Fibroblast of gingiva (primary cell): Measurements from ENCODE around the gene PTPRD.
"Not testable (repeated sequence)": the region's sequence is repeated elsewhere in the genome, so short reads cannot be mapped to it uniquely, and the experiment has no call there.

Experiments used
- DNase-seq: peaks from one replicate; pipeline ENCODE4 v3.0.0-alpha.2; 2011; ENCODE audit warnings: low read depth

PTPRD gene

DNA sequence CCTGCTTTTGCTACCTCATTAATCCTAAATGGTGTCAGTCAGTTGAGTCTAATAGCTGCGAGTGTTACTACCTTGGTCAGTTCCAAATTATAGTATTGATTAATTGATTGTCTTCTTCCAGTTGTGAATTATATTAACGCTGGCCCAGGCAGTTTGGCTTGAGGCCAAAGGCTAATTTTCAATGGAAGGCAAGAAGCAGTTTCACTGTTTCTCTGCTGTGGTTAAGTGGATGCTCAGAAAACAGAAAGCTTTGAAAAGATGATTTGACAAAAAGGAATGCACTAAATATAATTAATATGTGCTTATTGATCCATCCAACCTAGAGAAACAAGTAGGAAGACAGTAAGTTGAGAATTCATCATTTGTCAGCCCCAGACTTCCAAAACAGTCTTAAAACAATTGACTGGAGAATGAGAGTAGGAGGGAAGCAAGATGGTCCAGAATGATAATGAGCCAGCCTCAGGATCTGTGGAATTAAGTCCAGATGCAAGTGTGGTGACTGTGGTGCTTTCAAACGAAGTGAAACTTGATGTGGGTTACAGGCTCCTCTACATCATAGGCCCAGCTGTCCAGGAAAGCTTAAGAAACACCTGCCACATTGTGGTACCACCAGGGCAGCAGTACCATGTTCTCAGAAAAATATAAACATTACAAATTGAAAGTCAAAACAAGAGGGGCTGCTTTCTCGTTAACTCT, 1442.2 kb downstream of the PTPRD start:
- DNase-seq = no peak

DNA sequence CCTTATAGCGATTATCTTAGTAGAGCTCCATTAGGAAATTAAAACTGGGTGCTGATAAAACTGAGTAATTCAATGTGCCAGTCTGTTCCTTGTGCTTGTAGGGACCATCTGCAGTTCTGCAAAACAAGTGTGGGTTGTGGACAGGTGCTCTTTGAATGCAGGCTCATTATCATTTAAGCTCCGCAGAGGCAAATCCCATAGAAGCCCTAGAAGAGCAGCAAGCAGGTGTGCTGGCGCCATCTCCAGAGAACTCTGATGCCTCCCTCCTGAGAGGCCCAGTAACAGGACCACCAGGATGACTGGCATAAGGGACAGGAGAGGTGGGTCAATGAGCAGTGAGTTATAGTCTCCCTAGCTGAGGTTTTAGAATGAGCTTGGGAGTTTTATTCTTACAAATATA, 1470.8 kb downstream of the PTPRD start:
- no peak for DNase-seq

DNA sequence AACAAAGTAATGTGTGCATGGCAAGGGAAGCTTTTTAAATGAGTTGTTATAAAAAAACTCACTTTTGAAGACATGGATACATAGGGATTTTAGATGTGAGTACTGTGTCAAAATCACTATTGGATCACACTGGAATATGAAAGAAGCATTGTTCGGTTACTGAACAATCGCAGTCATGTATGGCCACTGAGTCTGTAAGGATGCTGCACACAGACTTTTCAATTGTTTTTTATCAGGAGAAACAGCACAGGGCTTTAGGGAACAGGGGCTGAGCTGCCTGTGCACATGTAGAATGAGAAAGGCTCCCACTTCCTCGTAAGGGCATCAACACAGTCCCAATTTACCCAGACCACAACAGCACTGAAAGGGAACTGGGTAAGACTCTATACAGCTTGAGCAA, 1479.3 kb downstream of the PTPRD start:
- no peak for DNase-seq

DNA sequence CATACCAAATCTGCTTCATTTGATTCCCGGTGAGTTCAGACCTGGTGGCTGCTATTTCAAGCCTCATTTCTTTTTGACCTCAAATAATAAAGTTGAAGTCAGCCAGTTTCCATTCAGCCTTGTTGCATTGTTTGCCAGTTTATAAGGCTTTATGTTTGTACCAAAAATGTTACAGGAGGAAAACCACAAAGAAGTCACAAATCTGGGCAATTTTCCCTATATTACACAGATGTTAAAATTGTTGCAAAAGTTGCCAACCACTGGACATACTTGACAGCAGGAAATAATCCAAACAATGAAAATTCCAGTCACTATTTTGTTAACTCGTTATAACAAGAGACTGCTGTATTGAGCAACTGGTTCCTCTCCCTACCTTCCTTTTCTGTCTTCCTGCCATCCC, 1488.2 kb downstream of the PTPRD start:
- DNase-seq = peak; percentile 1

DNA sequence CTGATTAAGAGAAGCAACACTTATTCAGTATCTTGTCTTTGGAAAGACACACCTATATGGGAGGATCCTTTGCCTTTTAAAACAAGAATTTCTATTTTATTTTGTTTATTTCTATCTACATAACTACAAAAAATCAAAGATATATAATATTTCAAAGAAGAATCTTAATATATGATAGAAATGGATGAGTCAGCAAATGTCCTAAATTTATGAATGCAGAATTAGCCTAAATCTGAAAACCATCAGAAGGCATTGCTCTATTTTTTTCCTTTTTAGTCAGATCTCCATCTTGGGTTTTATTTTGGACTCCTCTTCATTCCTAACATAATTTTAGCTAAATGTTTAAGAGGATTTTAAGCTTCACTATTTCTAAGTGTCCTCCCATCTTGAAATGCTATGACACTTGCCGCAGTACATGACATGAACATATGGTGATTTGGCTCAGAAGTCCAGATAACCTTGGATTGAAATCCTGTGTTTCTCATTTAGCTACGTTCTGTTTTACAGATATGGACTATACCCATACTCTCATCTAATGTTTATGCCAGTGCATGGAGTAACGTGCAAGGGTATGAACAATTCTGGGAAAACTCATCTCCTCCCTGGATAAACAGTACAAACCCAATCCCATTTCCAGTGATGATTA, 1490.4 kb downstream of the PTPRD start:
- no peak for DNase-seq

DNA sequence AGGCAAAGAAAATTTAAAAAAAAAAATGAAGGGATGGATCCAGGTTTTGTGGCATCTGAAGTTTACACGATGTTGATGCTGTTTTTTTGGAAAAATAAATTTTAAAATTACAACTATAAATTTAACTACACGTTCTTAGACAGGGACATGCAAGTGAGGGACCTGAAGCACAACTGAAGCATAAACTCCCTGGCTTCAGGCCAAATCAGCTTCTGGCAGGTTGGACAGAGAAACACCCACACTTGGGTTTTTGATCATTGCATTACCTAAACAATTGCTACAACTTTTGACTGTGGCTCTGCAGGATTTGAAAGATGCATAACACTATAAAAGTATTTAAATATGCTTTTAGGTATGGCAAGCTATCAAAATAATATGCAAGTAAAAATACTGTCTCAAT, 1494.9 kb downstream of the PTPRD start:
- no peak for DNase-seq

DNA sequence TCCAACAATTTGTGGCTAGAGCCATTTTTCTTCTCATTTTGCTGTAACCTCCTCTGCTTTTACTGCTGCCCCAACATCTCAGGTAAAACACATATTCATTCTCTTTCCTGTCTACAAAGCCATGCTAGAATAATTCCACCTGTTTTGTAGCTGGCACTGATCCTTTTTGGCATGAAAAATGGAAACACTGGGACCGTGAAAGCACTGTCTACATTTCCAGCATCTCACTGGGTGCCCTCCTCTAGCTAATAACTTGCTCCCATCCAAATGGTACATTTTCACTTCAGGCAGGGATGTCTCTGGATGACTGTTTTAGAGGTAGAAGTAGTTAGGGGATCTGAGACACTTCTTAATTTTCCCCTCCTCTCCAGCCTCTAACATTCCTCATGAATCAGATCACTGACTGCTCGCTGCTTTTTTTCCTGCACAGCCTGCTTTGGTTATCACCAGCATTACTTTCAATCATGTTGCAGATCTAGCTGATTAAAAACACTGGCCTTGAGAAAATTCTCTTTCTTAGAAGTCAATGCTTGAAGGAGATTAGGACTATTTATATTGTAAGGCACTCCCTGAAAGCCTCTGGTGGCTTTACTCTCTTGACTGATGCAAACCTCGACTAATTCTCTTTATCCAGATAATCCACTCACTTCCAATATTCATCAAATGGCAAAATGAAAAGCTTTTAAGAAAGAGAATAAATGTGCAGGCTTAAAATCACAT, 1500.6 kb downstream of the PTPRD start:
- no peak for DNase-seq

DNA sequence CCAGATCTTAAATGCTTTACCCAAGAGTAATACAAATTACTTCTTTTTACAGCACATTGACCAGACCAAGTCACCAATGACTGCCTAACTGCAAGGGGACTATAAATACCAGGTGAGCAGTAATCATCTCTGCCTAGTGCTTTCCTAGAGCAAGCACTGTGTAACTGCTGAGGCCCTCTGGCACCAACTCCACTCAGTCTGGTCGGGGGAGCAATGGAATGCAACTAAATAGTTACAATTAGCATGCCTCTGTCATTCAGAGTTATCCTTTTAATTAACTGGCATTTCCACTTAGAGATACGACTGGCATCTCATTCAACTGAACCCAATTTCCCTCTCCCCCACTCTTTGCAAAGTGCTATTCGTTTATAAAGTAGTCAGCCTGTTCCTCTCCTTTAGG, 1504.2 kb downstream of the PTPRD start:
- DNase-seq = no peak

DNA sequence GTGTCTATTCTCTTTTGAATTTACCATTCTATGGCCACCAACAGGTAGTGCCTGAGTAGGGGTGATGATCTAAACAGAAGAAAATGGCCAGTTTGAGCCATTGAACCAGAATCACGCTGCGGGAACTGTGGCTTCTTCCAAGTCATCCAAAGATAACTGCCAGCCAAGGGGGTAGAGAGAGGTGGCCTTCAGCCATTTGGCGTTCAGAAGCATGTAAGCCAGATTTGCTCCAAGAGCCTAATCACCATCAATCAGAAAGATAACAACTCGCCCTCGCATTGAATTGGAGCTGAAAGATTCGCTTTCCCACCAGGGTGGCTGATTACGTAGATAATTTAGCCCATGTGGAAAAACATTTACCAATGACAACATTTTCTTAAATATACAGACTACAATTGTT, 1510.5 kb downstream of the PTPRD start:
- DNase-seq = no peak

DNA sequence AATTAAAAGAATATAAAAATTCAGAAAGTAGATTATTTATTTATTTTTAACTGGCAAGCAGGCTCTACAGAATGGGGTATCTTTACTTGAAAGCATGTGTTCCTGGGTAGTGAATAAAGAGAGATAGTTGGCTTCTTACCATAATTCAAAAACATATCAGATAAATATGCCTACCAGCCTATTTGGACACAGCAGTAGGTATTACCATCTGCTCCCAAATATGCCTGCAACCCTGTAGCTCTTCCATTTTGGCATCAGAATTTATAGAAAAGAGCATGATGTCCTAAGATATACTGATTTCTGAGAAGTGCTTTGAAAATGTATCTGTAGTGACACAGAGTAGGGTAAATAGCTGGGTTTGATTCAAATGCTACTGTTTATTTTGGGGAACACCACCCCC, 1512.7 kb downstream of the PTPRD start:
- no peak for DNase-seq

DNA sequence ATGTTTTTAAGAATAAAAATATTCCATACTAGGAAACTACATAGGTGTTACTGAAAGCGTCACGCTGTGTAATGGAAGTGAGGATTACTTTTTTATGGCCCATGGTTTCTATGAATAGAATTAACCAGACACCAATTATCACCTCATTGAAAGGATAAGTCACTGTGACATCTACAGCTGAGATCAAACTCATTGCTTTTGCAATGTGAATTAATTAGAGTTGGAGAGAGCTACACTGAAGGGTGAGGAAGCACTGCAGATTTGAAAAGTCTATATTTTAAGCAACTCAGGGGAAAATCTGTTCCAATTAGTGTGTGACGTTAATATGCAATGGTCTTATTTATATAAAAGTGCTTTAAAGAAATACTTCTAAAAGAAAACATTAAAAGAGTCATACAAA, 1513.2 kb downstream of the PTPRD start:
- no peak for DNase-seq

DNA sequence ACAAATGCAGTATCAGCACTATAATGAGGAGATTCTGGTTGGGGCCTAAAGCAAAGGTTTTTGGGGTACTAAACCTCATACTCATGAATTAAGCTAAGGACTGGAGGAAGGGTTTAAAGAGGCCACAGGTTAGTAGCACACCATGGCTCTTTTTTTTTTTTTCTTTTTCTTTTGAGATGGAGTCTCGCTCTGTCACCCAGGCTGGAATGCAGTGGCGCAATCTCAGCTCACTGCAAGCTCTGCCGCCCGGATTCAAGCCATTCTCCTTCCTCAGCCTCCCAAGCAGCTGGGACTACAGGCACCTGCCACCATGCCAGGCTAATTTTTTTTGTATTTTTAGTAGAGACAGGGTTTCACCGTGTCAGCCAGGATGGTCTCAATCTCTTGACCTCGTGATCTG, 1515.5 kb downstream of the PTPRD start:
- not testable (repeated sequence) for DNase-seq

DNA sequence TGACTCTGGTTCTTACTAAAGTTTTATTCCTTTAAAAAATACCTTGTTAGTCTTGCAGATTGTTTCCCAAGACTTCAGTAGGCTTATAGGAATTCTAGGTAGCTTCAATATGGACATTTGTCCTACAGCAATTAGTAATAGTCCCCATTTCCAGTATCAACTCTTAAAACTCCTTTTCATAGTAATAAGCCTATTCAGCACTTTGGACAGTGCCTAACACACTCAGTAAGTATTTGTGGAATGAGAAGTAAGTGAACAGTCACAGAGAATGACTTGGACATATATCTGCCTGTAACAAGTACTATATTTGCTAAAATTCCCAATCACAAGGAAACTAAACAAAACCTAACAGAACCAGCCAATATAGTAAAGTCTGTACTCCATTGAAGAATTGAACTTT, 1521.4 kb downstream of the PTPRD start:
- no peak for DNase-seq

DNA sequence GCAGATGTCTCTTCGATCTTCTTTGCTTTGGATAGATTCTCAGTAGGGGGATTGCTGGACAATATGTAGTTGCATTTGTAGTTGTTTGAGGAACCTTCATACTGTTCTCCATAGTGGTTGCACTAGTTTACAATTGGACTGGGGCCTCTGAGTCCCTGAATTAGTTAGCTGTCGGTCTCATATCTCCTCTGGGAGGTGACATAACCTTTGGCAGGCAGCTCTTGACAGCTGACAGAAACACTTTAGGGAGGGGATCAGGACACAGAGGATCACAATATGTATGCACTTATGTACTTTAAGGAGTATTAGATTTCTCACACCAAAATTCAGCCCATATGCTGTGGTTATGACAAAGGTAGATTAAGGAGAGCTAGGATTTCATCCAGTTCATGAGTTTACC, 1533.3 kb downstream of the PTPRD start:
- no peak for DNase-seq

DNA sequence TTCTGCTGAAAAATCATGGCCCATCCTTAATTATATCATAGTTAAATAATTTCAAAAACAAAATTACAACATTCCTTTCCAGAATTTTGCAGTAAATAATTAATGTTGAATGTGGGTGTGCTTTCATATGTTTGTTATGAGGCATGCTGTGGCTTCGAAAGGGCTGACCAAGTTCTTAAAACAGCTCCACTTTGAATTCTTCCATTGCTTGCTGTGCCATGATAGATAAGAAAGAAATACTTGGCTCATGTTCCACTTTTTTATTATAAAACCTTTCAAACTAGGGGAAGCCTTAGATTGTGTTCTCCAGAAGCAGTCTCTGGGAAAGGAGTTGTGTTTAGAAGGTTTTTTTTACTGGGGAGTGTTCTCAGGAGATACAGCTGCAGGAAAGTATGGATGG, 1534.5 kb downstream of the PTPRD start:
- no peak for DNase-seq

DNA sequence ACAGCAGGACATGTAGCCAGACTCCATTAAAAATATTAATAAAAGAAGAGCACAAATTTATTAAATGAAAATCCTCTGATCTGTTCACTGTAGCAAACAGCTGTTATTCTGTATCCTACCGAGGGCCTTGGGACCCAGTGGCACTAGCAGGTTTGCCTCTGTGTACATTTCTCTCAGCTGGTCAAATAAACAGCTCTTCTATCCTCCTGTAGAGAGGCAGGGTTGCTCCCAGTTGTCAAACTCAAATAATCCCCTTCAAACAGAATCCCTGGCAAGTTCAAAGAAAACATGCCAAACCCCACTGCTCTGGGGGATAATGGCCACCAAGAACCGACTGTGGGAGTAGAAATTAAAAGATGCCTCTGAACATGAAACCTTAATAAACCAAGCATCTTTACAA, 1551.2 kb downstream of the PTPRD start:
- no peak for DNase-seq

DNA sequence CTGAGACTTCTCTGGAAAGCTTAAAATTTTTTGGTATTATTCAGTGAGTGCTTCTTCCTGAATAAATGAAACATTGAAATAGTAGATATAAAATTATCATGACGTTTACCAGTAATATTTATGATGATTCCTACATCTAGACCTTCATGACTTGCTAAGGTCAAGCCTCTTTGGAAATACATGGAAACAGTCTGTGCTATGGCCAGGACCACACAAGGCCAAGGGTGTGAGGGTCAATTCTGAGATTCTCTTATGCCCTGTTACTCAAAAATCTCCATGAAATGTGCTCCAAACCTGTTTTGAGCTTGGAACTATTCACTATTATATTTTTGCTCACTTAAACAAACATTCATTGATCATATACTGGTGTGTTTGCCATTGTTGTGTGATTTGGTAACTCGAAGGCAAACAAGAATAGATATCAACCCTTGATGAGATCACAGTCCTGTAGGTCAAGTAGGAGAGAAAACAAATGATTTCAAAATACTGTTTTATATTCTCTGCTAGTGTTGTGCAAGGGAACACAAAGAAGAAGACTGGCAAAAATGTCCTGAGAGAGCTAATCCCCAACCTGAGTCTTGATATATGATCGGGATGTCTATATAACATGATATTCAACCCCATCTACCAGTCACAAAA, 1558.3 kb downstream of the PTPRD start:
- no peak for DNase-seq

DNA sequence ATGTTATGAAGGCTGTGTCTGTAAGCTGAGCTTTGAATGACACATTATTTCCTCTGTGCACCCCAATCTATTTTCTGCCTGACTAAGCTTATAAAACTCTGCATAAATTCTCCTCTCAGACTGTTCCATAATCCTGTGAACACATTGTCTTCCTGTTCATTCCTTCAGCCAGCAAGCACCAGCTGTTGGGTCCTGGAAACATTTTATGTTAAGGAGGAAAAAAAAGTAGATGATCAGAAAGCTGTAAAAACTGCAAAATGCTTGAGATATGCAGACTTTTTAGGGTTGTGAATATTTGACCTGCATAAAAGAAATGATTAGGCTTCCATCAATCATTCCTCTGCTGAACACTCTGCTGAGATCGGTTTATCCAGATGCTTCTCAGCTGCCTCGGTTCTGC, 1567.2 kb downstream of the PTPRD start:
- DNase-seq = no peak

DNA sequence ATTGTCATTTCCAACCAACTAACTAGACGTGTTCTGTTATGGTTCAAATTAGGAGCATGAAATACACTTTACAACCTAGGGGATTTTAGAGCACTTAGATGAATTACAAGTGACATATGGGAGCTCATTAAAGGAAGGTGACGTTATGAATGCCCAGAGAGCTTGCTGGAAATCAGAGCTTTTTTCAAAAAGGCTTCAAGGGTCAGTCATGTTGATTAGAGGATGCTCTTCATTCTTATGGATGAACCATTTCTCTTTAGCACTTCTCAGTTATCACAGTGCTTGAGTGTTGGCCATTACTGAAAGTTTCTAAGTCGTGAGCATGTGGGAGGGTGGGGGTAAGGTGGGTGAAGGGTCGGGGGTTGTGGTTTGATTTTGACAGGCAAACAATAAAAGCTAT, 1567.7 kb downstream of the PTPRD start:
- DNase-seq = no peak

DNA sequence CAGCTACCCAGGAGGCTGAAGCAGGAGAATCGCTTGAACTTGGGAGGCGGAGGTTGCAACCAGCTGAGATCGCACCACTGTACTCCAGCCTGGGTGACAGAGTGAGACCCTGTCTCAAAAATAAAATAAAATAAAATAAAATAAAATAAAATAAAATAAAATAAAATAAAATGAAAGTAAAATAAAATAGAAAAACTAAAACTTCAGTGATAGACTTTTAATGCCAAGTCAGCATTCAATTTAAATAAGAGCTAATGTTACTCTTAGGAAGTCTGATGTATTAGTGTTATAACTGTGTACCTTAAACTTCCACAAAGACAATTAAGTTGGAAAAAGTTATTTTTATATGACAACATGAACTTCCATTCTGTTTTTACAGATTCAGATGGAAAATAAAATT, 1569.0 kb downstream of the PTPRD start:
- not testable (repeated sequence) for DNase-seq

DNA sequence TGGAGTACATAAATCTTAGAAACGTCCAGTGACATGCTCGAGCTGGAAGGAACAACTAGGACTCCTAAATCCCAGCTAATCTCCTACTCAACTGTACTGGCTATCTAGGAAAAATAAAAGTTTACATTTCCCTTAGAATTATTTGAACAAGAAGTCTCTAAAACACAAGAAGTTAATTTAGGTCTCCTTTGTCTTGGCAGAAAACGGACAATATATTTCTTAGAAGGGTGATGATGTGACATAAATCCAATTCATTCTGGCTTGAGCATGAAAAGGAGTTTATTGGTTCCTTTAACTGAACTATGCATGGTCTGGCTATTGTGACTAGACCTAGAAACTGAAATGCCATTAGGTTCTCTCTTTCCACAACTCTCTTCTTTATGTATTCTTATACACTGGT, 1571.0 kb downstream of the PTPRD start:
- no peak for DNase-seq

DNA sequence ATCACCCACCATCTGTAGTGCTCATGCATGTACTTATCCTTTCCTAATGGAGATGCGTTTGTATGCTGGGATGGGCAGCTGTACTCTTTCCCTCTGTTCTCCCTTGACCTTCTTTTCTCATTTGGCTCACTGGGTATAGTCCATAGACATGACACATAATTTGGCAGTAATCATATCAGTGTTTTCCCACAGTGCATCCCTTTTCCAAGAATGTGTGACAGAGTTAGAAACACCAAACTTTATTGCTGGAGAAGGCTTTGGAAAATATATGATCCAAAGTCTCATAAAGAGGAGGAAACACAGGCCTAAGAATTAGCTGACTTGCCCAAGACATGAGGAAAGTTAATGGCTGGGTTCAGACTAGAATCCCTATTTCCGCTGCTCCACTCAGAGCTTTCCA, 1579.8 kb downstream of the PTPRD start:
- no peak for DNase-seq

DNA sequence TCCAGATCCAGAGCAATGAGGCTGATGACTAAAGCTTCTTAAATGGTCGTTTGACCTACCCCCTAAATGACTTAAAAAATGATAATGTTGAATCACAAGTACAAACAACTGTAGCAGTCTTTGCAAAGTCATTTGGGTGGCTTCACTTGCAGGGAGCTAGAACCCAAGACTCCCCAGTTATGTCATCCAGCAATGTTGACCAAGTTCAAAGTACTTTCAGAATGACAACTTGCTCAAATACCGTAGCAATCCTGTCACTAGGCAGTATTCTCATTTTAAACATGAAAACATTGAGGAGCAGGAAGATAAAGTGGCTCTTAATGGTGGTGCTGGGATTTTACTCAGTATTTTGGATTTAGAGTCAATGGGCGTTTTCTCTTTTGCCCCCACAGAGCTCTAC, 1596.2 kb downstream of the PTPRD start:
- DNase-seq = no peak
